HG02943 (cell line): ENCODE measurements around the gene UQCC5.

Source experiments
- ATAC-seq: cut with Tn5 transposase; IDR thresholded peaks from one replicate; pipeline ENCODE4 v1.9.1; 2021; ENCODE audit warnings: mild to moderate bottlenecking, low read depth, moderate library complexity; ENCODE audit not compliant: unreplicated experiment

Gene UQCC5

DNA sequence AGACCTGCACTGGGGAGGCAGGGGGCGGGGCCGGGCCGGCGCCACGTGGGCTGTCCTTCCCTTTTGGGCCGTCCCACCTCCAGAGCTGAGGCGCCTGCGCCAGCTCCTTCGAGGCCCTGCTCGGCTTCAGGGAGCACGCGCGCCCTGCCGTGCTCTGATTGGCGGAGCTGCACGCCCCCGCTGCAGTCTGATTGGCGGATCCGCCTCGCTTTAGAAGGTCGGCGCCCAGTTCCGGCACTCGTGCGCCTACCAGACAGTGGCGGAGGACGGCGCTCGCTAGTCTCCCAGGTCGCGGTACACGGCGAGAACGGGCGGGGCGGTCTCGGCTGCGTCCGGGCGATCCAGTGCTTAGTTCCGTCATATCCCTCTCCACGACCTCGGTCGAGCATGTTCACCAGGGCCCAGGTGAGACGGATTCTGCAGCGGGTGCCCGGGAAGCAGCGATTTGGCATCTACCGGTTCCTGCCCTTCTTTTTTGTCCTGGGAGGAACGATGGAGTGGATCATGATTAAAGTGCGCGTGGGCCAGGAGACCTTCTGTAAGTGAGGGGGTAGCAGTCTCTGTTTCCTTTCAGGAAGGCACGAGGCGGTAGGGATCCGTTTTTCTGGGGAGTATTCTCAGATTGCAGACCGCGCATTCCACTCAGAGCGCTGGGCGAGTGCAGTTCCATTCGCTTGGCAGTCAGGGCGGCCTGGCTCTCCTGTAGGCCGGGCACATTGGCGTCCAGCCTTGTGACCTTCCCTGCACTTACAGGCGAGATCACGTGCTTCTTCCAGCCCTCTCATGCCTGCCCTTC, at the start of gene UQCC5:
UQCC5 (plus strand) TSS at position 237 of the 796 bp plus-strand sequence; CDS start at position 388, 151 bp downstream.
- peak; percentile 82 for ATAC-seq

GRCh38 chr3:52487050-52487787, 49.2 kb upstream of the UQCC5 start:
- no peak for ATAC-seq

DNA sequence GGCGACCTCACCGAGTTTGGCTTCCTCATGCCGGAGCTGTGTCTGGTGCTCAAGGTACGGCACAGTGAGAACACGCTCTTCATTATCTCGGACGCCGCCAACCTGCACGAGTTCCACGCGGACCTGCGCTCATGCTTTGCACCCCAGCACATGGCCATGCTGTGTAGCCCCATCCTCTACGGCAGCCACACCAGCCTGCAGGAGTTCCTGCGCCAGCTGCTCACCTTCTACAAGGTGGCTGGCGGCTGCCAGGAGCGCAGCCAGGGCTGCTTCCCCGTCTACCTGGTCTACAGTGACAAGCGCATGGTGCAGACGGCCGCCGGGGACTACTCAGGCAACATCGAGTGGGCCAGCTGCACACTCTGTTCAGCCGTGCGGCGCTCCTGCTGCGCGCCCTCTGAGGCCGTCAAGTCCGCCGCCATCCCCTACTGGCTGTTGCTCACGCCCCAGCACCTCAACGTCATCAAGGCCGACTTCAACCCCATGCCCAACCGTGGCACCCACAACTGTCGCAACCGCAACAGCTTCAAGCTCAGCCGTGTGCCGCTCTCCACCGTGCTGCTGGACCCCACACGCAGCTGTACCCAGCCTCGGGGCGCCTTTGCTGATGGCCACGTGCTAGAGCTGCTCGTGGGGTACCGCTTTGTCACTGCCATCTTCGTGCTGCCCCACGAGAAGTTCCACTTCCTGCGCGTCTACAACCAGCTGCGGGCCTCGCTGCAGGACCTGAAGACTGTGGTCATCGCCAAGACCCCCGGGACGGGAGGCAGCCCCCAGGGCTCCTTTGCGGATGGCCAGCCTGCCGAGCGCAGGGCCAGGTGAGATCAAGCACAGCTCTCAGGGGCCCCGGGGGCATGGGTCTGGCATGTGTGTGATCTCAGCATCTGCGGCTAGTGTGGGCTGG, 48.4 kb upstream of the UQCC5 start:
- no peak for ATAC-seq

DNA sequence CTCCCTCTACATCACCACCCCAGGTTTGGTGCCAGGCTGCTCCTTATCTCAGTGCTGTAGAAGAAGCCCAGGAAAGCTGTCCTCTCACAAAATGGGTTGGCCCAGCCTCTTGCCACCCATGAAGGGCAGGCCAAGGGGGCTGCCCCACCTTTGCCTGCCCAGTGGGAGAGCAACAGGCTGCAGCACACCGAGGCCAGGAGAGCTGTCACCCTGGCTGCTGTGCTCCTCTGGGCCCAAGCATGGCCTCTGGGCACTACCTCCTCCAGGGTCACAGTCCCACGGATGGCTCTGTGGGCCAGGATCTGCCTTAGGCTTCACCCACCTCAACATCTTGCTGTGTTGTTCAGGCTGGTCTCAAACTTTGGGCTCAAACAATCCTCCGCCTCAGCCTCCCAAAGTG, 47.7 kb upstream of the UQCC5 start:
- no peak for ATAC-seq

- no peak for ATAC-seq
These were observed 47.0 kb upstream of the UQCC5 start for GRCh38 chr3:52489453-52489852.

DNA sequence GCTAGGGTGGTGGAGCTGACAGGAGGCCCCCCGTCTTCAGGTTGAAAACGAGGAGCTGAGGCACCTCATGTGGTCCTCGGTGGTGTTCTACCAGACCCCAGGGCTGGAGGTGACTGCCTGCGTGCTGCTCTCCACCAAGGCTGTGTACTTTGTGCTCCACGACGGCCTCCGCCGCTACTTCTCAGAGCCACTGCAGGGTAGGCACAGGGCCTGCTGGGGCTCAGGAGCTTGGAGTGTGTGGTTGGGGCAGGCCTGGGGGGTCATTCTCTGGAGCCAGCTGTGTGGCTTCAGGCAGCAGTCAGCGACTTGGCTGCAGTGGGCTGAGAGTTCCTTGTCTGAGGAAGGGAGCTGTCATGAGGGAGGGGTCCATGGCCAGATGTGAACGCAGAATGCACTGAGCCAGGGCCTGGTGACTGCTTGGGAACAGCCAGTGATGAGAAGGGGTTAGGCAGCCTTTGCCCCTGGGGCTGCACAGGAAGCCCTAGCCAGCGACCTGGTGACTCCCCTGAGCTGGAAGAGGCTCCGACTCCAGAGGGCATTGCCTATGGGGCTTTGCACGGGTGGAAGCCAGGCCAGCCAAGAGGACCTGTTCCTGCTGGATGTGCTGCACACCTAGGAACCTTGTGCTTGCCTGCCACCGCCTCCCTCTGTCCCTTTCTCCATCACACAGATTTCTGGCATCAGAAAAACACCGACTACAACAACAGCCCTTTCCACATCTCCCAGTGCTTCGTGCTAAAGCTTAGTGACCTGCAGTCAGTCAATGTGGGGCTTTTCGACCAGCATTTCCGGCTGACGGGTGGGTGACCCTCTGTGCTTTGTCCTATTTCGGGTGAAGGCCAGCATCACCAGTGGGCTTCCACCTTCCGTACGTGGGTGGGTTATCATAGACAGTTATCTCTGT, 46.1 kb upstream of the UQCC5 start:
- ATAC-seq: no peak

GRCh38 chr3:52490939-52491526, 45.4 kb upstream of the UQCC5 start:
- ATAC-seq: no peak

GRCh38 chr3:52492059-52492458, 44.3 kb upstream of the UQCC5 start:
- ATAC-seq: no peak

- no peak for ATAC-seq
These were observed 43.0 kb upstream of the UQCC5 start for GRCh38 chr3:52493232-52494017.

DNA sequence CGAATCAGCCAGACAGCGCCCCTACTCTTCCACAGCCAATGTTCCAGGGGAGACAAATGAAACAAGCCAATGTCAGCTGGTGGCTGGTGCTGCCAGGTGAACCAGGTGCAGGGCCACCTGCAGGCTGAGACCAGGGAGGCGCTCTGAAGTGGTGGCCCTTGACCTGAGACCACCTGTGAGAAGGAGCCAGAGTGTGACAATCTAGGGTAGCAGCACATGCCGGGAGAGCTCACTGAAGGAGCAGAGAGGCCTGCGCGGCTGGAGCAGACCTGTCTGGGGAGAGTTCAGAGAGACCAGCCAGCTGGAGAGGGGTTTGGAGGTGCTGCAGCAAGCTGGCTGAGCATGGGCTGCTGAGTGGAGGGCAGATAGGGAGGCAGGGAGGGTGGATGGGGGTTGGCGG, 42.0 kb upstream of the UQCC5 start:
- ATAC-seq: no peak

DNA sequence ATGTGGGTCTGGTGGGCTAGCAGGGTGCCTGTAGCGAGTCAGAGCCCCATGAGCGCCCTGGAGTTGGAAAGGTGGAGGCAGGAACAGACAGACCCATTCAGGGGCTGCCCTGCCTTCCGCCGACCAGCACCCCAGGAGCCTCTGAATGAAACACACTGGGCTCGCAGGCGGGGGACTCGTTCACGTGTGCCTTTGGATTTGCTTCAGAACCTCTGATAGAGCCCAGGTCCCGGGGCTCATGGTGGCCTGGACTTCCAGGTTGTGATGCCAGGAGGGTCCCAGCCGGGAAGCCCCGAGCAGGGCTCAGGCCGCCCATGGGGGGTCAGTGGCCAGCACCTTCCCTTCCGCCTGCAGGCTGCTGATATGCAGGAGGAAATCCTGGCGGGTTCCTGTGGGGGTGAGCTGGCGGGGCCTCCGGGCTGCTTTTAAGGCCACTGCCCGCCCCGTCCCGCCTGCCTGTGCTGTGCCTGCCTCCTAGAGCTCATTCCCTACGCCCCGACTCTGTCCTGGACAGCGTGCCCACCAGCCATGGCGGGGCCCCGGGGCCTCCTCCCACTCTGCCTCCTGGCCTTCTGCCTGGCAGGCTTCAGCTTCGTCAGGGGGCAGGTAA, 41.4 kb upstream of the UQCC5 start, which contains the start of gene STAB1:
STAB1 (plus strand) TSS at position 453 of the 610 bp plus-strand sequence; CDS start at position 529, 76 bp downstream.
- ATAC-seq: no peak

DNA sequence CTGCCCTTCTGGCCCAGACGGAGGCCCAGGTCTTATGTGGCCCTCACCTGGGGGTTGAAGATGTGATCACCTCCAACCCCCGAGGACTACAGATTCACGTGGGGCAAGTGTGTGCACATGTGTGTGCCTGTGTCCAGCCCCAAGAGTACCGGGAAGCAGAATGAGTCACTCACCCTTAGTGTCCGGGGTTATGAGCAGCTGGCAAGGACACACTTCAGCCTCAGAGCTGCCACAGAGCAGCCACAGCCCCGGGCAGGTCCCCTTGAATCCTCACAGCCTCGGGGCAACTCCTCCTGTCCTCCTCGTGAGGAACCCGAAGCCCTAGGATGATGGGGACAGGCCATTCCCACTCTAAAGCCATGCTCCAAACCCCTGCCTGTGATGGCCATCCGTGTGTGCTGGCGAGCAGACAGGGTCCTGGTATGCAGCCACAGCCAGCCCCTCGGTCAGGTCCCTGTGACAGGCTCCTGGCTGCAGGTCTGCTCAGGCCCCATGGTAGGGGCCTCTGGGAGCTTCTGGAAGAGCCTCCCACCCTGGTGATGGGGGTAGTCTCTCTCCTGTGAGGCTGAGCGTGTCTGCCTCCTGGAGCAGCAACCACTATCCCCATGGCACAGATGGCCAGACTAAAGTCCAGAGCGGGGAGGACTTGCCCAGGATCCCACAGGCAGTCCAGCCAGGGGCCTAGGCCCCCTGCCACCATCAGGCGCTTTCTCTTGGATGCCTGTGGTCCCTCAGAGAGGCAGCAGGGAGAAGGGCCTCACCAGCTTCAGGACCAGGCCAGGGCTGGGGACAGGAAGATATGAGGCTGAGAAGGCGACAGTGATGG, 40.4 kb upstream of the UQCC5 start:
- no peak for ATAC-seq

- ATAC-seq: no peak
These were observed 38.0 kb upstream of the UQCC5 start for GRCh38 chr3:52498137-52499054.

DNA sequence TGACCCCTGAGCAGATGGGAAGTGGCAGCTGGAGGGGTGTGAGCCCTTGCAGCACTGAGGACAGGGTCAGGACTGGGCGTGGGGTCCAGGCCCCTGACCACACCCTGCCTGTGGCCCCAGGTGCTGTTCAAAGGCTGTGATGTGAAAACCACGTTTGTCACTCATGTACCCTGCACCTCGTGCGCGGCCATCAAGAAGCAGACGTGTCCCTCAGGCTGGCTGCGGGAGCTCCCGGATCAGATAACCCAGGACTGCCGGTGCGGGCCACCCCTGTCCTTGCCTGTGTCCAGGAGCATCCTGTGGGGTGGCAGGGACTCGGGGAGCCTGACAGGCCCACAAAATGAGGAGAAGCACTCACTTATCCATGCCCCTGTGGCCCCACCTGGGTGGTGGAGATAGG, 35.4 kb upstream of the UQCC5 start:
- ATAC-seq: no peak

- ATAC-seq: no peak
These were observed 34.4 kb upstream of the UQCC5 start for GRCh38 chr3:52502001-52502400.

DNA sequence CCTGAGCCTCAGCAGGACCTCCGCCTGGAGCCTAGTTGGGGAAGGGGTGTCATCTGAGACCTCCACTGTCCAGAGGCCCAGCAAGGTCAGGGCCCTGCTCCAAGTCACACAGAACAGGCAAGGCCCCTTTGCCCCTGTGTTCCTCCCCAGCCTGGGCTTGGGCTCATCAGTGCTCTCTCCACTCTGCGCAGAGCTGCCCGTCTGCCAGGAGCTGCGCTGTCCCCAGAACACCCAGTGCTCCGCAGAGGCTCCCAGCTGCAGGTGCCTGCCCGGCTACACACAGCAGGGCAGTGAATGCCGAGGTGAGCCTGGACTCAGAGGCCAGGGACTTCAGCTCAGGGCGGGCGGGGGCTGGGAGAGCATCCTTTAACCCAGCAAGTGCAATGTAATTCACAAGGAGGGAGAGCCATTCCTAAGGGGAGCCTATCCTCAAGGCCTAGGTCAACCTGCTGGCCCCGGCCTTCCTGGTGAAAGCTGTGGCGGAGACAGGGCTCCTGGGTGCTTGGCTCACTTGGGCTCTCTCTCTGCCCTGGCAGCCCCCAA, 33.5 kb upstream of the UQCC5 start:
- no peak for ATAC-seq
